Bronchial epithelial cell (primary cell): Measurements from ENCODE around the gene CCDC85C. TPM values are rescaled to one million over a fixed set of nuclear protein-coding genes. Genes with fewer than 3 reads are reported as not detected.

Source experiments
- DNase-seq: peaks from one replicate; pipeline ENCODE4 v3.0.0-alpha.2; 2010; ENCODE audit warnings: low read depth
- FAIRE-seq: peaks from 2 replicates; lab custom pipeline; 2011; peaks lifted over from hg19 to GRCh38; lab: Jason Lieb, UNC
- H3K27me3 ChIP-seq: 2 replicates; pipeline ENCODE4 v1.5.1; 2011; ENCODE audit warnings: low read length; ENCODE audit not compliant: control insufficient read depth, insufficient read depth
- H3K36me3 ChIP-seq: 2 replicates; pipeline ENCODE4 v1.5.1; 2011; ENCODE audit warnings: low read length; ENCODE audit not compliant: control insufficient read depth, insufficient read depth
- H3K4me3 ChIP-seq: 2 replicates; pipeline ENCODE4 v1.5.1; 2011; ENCODE audit warnings: mild to moderate bottlenecking, low read depth, low read length, control low read depth
- CTCF ChIP-seq: IDR thresholded peaks from 2 replicates; pipeline ENCODE4 v1.5.1; 2011; ENCODE audit warnings: mild to moderate bottlenecking, moderate library complexity, low read length, control low read depth, inconsistent platforms; ENCODE audit not compliant: insufficient read depth, severe bottlenecking
- total RNA-seq: library from RNA; depleted of rRNA; stranded (reverse); fragments of >200 nt; gene quantifications from 2 replicates; pipeline ENCODE4 v1.2.1, GENCODE V29; 2014

Gene CCDC85C
- total RNA-seq, 1 donor from 2014 or later, result 26.6 TPM

GRCh38 chr14:99461411-99462085, 142.5 kb downstream of the CCDC85C start:
- Histone ChIP-seq H3K36me3 (peaks cover 11% of the 10 kb centered on the region), H3K27me3 (no peaks in the 10 kb centered on the region), H3K4me3 (no peak overlapping the region)
- FAIRE-seq (no peak), DNase-seq (no peak)
- no peak for TF ChIP-seq CTCF

GRCh38 chr14:99460793-99461192, 143.2 kb downstream of the CCDC85C start:
- Histone ChIP-seq H3K27me3 (no peaks in the 10 kb centered on the region), H3K4me3 (no peak overlapping the region), H3K36me3 (peaks cover 11% of the 10 kb centered on the region)
- DNase-seq (peak; percentile 94), FAIRE-seq (peak; percentile 58)
- TF ChIP-seq CTCF, result no peak

GRCh38 chr14:99459481-99460100, 144.4 kb downstream of the CCDC85C start:
- Histone ChIP-seq H3K36me3 (peaks cover 11% of the 10 kb centered on the region), H3K4me3 (no peak overlapping the region), H3K27me3 (no peaks in the 10 kb centered on the region)
- no peak for TF ChIP-seq CTCF
- no peak for FAIRE-seq
- DNase-seq, result no peak

GRCh38 chr14:99454246-99454645, 149.8 kb downstream of the CCDC85C start:
- FAIRE-seq, result no peak
- H3K36me3 ChIP-seq, result peaks cover 17% of the 10 kb centered on the region
- no peaks in the 10 kb centered on the region for H3K27me3 ChIP-seq
- DNase-seq, result no peak
- TF ChIP-seq CTCF, result no peak
- H3K4me3 ChIP-seq, result no peak overlapping the region

GRCh38 chr14:99452968-99453367, 151.0 kb downstream of the CCDC85C start:
- DNase-seq (no peak), FAIRE-seq (no peak)
- Histone ChIP-seq H3K4me3 (no peak overlapping the region), H3K36me3 (peaks cover 15% of the 10 kb centered on the region), H3K27me3 (no peaks in the 10 kb centered on the region)
- TF ChIP-seq CTCF, result no peak
